Loucy (cell line): ENCODE data around the gene PEX3.

Source experiments
- H2AFZ ChIP-seq: fragments of 200-600 bp; sonication (generic); 2 replicates; pipeline ENCODE4 v1.6.0; 2016; ENCODE audit warnings: antibody characterized with exemption, mild to moderate bottlenecking, low read length, moderate library complexity
- H3F3A ChIP-seq: fragments of 200-600 bp; 2 replicates; pipeline ENCODE4 v1.6.0; 2016; ENCODE audit warnings: antibody characterized with exemption, low read depth, mild to moderate bottlenecking
- H3K27me3 ChIP-seq: fragments of 200-600 bp; sonication (generic); 2 replicates; pipeline ENCODE4 v1.6.1; 2014; ENCODE audit warnings: low read length, mild to moderate bottlenecking; ENCODE audit not compliant: insufficient read depth, poor library complexity, severe bottlenecking
- H3K36me3 ChIP-seq: fragments of 200-600 bp; sonication (generic); 2 replicates; pipeline ENCODE4 v1.6.1; 2016; ENCODE audit warnings: low read length; ENCODE audit not compliant: insufficient read depth
- H3K4me1 ChIP-seq: fragments of 200-600 bp; sonication (generic); 2 replicates; pipeline ENCODE4 v1.5.1; 2014; ENCODE audit warnings: low read length, mild to moderate bottlenecking; ENCODE audit not compliant: insufficient read depth, poor library complexity, severe bottlenecking
- H3K4me2 ChIP-seq: fragments of 200-600 bp; sonication (generic); 2 replicates; pipeline ENCODE4 v1.6.0; 2014; ENCODE audit warnings: antibody characterized with exemption, low read length, low read depth, mild to moderate bottlenecking; ENCODE audit not compliant: poor library complexity, severe bottlenecking
- H3K4me3 ChIP-seq: fragments of 200-600 bp; sonication (generic); 2 replicates; pipeline ENCODE4 v1.5.1; 2014; ENCODE audit warnings: low read length, mild to moderate bottlenecking, mixed read lengths; ENCODE audit not compliant: poor library complexity, severe bottlenecking
- H3K79me2 ChIP-seq: fragments of 200-600 bp; sonication (generic); 2 replicates; pipeline ENCODE4 v1.6.1; 2014; ENCODE audit warnings: low read length; ENCODE audit not compliant: insufficient read depth
- H3K9ac ChIP-seq: fragments of 200-600 bp; sonication (generic); 2 replicates; pipeline ENCODE4 v1.6.0; 2014; ENCODE audit warnings: mild to moderate bottlenecking, low read depth, low read length, moderate library complexity; ENCODE audit not compliant: poor library complexity, severe bottlenecking
- H3K9me2 ChIP-seq: fragments of 200-600 bp; sonication (generic); replicated peaks from 2 replicates; pipeline ENCODE4 v1.6.1; 2016; ENCODE audit warnings: low read depth, low read length, mixed read lengths
- H3K9me3 ChIP-seq: fragments of 200-600 bp; sonication (generic); 2 replicates; pipeline ENCODE4 v1.6.1; 2014; ENCODE audit warnings: mild to moderate bottlenecking, antibody characterized with exemption, low read length, low read depth; ENCODE audit not compliant: insufficient read depth
- H4K20me1 ChIP-seq: fragments of 200-600 bp; sonication (generic); 2 replicates; pipeline ENCODE4 v1.6.0; 2014; ENCODE audit warnings: antibody characterized with exemption, low read length, mild to moderate bottlenecking; ENCODE audit not compliant: insufficient read depth, poor library complexity, severe bottlenecking
- CTCF ChIP-seq: fragments of 200-600 bp; sonication (generic); conservative IDR thresholded peaks from 2 replicates; pipeline ENCODE4 v1.5.1; 2014; ENCODE audit warnings: mild to moderate bottlenecking, antibody characterized with exemption, low read length
- EZH2phosphoT487 ChIP-seq: fragments of 200-600 bp; IDR thresholded peaks from 2 replicates; pipeline ENCODE4 v1.6.1; 2018; ENCODE audit warnings: antibody characterized with exemption, mild to moderate bottlenecking, moderate library complexity, borderline replicate concordance

Gene PEX3

GRCh38 chr6:143432588-143432987 is 18.0 kb upstream of the PEX3 start:
- no peaks in the 10 kb centered on the region for H3F3A ChIP-seq
- H3K4me1 ChIP-seq: no peaks in the 10 kb centered on the region
- no peak overlapping the region for H3K4me3 ChIP-seq
- H2AFZ ChIP-seq: no peak overlapping the region
- no peak overlapping the region for H3K9ac ChIP-seq
- H3K9me3 ChIP-seq: no peaks in the 10 kb centered on the region
- H3K36me3 ChIP-seq: peaks cover 38% of the 10 kb centered on the region; the same call in 1 of the 2 replicates
- H3K79me2 ChIP-seq: no peaks in the 10 kb centered on the region
- TF ChIP-seq CTCF: no peak
- no peak for TF ChIP-seq EZH2phosphoT487
- H3K9me2 ChIP-seq: no peaks in the 10 kb centered on the region
- no peaks in the 10 kb centered on the region for H3K27me3 ChIP-seq
- H4K20me1 ChIP-seq: peaks cover under 1% of the 10 kb centered on the region
- no peak overlapping the region for H3K4me2 ChIP-seq

GRCh38 chr6:143441010-143441409 is 9.6 kb upstream of the PEX3 start:
- TF ChIP-seq CTCF (no peak), EZH2phosphoT487 (no peak)
- H3K27me3 ChIP-seq: no peaks in the 10 kb centered on the region
- H3K9me2 ChIP-seq: no peaks in the 10 kb centered on the region
- H4K20me1 ChIP-seq: no peaks in the 10 kb centered on the region
- no peaks in the 10 kb centered on the region for H3K9me3 ChIP-seq
- no peaks in the 10 kb centered on the region for H3F3A ChIP-seq
- H3K36me3 ChIP-seq: peaks cover 25% of the 10 kb centered on the region; the same call in 1 of the 2 replicates
- H3K4me3 ChIP-seq: no peak overlapping the region
- peaks cover 4% of the 10 kb centered on the region; the same call in 1 of the 2 replicates for H3K79me2 ChIP-seq
- no peak overlapping the region for H3K9ac ChIP-seq
- H3K4me2 ChIP-seq: no peak overlapping the region
- H3K4me1 ChIP-seq: peaks cover 4% of the 10 kb centered on the region
- H2AFZ ChIP-seq: no peak overlapping the region

GRCh38 chr6:143441680-143442545 is 8.7 kb upstream of the PEX3 start:
- peaks cover 10% of the 10 kb centered on the region; the same call in 1 of the 2 replicates for H3K79me2 ChIP-seq
- no peak overlapping the region for H3K9ac ChIP-seq
- H3F3A ChIP-seq: no peaks in the 10 kb centered on the region
- no peaks in the 10 kb centered on the region for H3K27me3 ChIP-seq
- H2AFZ ChIP-seq: no peak overlapping the region
- no peak overlapping the region for H3K4me3 ChIP-seq
- H3K36me3 ChIP-seq: peaks cover 20% of the 10 kb centered on the region; the same call in 1 of the 2 replicates
- TF ChIP-seq CTCF: no peak
- TF ChIP-seq EZH2phosphoT487: no peak
- no peaks in the 10 kb centered on the region for H3K9me2 ChIP-seq
- H3K9me3 ChIP-seq: no peaks in the 10 kb centered on the region
- peaks cover 11% of the 10 kb centered on the region for H3K4me1 ChIP-seq
- H3K4me2 ChIP-seq: no peak overlapping the region
- H4K20me1 ChIP-seq: no peaks in the 10 kb centered on the region
